ENCODE results near the gene WNT1. TPM values are rescaled to one million over a fixed set of nuclear protein-coding genes. Genes with fewer than 3 reads are reported as not detected.

The WNT1 gene
- total and polyA plus RNA-seq, 2 donors (not counting 3 experiments of a cell fraction or from before 2014, with no cell fraction given), result not detected

DNA sequence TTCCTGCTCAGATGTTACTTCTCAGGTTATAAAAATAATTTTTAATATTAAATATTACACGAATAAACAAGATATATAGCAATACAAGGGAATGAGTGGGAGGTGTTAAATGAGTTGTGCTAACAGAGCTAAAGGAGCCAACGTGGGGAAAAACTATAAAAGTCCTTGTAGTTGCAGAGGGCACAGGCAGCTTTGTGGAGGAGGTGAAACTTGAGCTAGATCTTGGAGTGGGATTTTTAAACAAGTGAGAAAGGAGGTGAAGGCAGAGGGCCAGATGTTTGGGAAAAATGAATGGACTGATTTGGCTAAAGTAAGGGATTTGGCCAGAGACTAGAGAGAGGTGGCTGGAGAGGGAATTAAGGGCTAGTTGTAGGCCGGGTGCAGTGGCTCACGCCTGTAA lies 47.6 kb upstream of the WNT1 start:
- H3K9ac ChIP-seq (replicated peaks; ENCODE audit: extremely low read depth, insufficient read depth, low read length), result no peak overlapping the region
- BruUV-seq (replicated peaks), result no TSS peak
- H2AFZ ChIP-seq (ENCODE audit: low read depth, low read length), result no peak overlapping the region
- H3K4me3 ChIP-seq (replicated peaks in 1 of 3; ENCODE audit: insufficient read depth in 1 of 3, low read depth in 1 of 3, low read length in 3 of 3), result no peak overlapping the region
- FAIRE-seq, result no peak
- POLR2A ChIA-PET, result no interaction called here
- no peaks in the 10 kb centered on the region for H3K27me3 ChIP-seq (ENCODE audit: control insufficient read depth in 2 of 2, insufficient read depth in 2 of 2, low read length in 2 of 2)
- H3K79me2 ChIP-seq (ENCODE audit: control insufficient read depth, insufficient read depth, low read length), result no peaks in the 10 kb centered on the region
- H3K36me3 ChIP-seq (ENCODE audit: control insufficient read depth in 2 of 2, extremely low read depth in 1 of 2, insufficient read depth in 2 of 2, low read length in 2 of 2), result peaks cover 5 to 22% of the 10 kb centered on the region in 2 experiments
- no peaks in the 10 kb centered on the region for H3K9me3 ChIP-seq (replicated peaks; ENCODE audit: control insufficient read depth, insufficient read depth, low read length)
- no peak for TF ChIP-seq JUN (IDR thresholded peaks at IDR 0.05; ENCODE audit: borderline replicate concordance, insufficient read depth, insufficient read length, low read depth)
- TF ChIP-seq, protein P1, sequence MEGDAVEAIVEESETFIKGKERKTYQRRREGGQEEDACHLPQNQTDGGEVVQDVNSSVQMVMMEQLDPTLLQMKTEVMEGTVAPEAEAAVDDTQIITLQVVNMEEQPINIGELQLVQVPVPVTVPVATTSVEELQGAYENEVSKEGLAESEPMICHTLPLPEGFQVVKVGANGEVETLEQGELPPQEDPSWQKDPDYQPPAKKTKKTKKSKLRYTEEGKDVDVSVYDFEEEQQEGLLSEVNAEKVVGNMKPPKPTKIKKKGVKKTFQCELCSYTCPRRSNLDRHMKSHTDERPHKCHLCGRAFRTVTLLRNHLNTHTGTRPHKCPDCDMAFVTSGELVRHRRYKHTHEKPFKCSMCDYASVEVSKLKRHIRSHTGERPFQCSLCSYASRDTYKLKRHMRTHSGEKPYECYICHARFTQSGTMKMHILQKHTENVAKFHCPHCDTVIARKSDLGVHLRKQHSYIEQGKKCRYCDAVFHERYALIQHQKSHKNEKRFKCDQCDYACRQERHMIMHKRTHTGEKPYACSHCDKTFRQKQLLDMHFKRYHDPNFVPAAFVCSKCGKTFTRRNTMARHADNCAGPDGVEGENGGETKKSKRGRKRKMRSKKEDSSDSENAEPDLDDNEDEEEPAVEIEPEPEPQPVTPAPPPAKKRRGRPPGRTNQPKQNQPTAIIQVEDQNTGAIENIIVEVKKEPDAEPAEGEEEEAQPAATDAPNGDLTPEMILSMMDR (IDR thresholded peaks at IDR 0.05; ENCODE audit: extremely low read depth in 1 of 2, insufficient read depth in 1 of 2, low read depth in 1 of 2, low read length in 2 of 2), result no peak
- TF ChIP-seq POLR2A (IDR thresholded peaks at IDR 0.05; ENCODE audit: low read depth, low read length), result no peak
- no peaks in the 10 kb centered on the region for H3K9me1 ChIP-seq (replicated peaks; ENCODE audit: control insufficient read depth, extremely low read depth, insufficient read depth, low read length)
- intact Hi-C loops (cut with micrococcal nuclease), result no loop called here
- no peak overlapping the region for H3K27ac ChIP-seq (ENCODE audit: insufficient read depth, low read depth, low read length)
- no peak for DNase-seq (ENCODE audit: low read depth, low spot score)
- dilution Hi-C loops (cut with MboI; ENCODE audit: extremely low pct_ligation_motif_present, low sequenced_read_pairs), result no loop called here
- no peak overlapping the region for H3K4me2 ChIP-seq (ENCODE audit: insufficient read depth, low read length)
- H4K20me1 ChIP-seq (replicated peaks; ENCODE audit: control insufficient read depth, extremely low read depth, insufficient read depth, low read length), result no peaks in the 10 kb centered on the region
- CTCF ChIA-PET, result interaction anchor here (0.8 to 2.3 kb wide), 5 partner anchors 24 to 77 kb away, joined by 3 to 11 read pairs (median 4); partner anchors contain the start of genes ARF3 and WNT1
- peaks cover 4% of the 10 kb centered on the region for H3K4me1 ChIP-seq (ENCODE audit: control insufficient read depth, extremely low read depth, insufficient read depth, low read length)

- H3K9me3 ChIP-seq (replicated peaks; ENCODE audit: control insufficient read depth, insufficient read depth, low read length), result no peaks in the 10 kb centered on the region
- H3K27ac ChIP-seq (ENCODE audit: insufficient read depth, low read depth, low read length), result no peak overlapping the region
- no peaks in the 10 kb centered on the region for H3K27me3 ChIP-seq (ENCODE audit: control insufficient read depth in 2 of 2, insufficient read depth in 2 of 2, low read length in 2 of 2)
- H3K9ac ChIP-seq (replicated peaks; ENCODE audit: extremely low read depth, insufficient read depth, low read length), result no peak overlapping the region
- intact Hi-C loops (cut with micrococcal nuclease), result no loop called here
- H2AFZ ChIP-seq (ENCODE audit: low read depth, low read length), result no peak overlapping the region
- no peaks in the 10 kb centered on the region for H3K9me1 ChIP-seq (replicated peaks; ENCODE audit: control insufficient read depth, extremely low read depth, insufficient read depth, low read length)
- DNase-seq (ENCODE audit: low read depth, low spot score) (no peak), FAIRE-seq (no peak)
- TF ChIP-seq, protein P1 (IDR thresholded peaks at IDR 0.05; ENCODE audit: extremely low read depth in 1 of 2, insufficient read depth in 1 of 2, low read depth in 1 of 2, low read length in 2 of 2), result no peak
- TF ChIP-seq MAX (IDR thresholded peaks at IDR 0.05; ENCODE audit: insufficient read depth, insufficient read length), result no peak
- TF ChIP-seq POLR2AphosphoS5 (IDR thresholded peaks at IDR 0.05; ENCODE audit: insufficient read depth, low read depth, low read length), result no peak
- TF ChIP-seq FOS (IDR thresholded peaks at IDR 0.05; ENCODE audit: borderline replicate concordance, insufficient read depth, low read length), result no peak
- TF ChIP-seq MYC (IDR thresholded peaks at IDR 0.05; ENCODE audit: low read depth, low read length), result no peak
- TF ChIP-seq POLR2A (IDR thresholded peaks at IDR 0.05; ENCODE audit: low read depth, low read length), result no peak
- no peak for TF ChIP-seq EZH2 (IDR thresholded peaks at IDR 0.05; ENCODE audit: borderline replicate concordance, low read depth, low read length, severe bottlenecking)
- TF ChIP-seq JUN (IDR thresholded peaks at IDR 0.05; ENCODE audit: borderline replicate concordance, insufficient read depth, insufficient read length, low read depth), result no peak
- TF ChIP-seq GATA2 (IDR thresholded peaks at IDR 0.05; ENCODE audit: insufficient read depth, insufficient read length, low read depth, low read length), result no peak
- no peak overlapping the region for H3K4me2 ChIP-seq (ENCODE audit: insufficient read depth, low read length)
- BruUV-seq (replicated peaks), result no TSS peak
- dilution Hi-C loops (cut with MboI; ENCODE audit: extremely low pct_ligation_motif_present, low sequenced_read_pairs), result no loop called here
- POLR2A ChIA-PET, result no interaction called here
- CTCF ChIA-PET, result interaction anchor here (1.5 to 8.7 kb wide), 2 partner anchors 45 to 80 kb away, joined by 4 to 92 read pairs; partner anchors contain the start of genes DDX23 and WNT1
- peaks cover 7% of the 10 kb centered on the region for H4K20me1 ChIP-seq (replicated peaks; ENCODE audit: control insufficient read depth, extremely low read depth, insufficient read depth, low read length)
- H3K79me2 ChIP-seq (ENCODE audit: control insufficient read depth, insufficient read depth, low read length), result no peaks in the 10 kb centered on the region
- peaks cover 12 to 35% of the 10 kb centered on the region in 2 experiments for H3K36me3 ChIP-seq (ENCODE audit: control insufficient read depth in 2 of 2, extremely low read depth in 1 of 2, insufficient read depth in 2 of 2, low read length in 2 of 2)
- no peak overlapping the region for H3K4me3 ChIP-seq (replicated peaks in 1 of 3; ENCODE audit: insufficient read depth in 1 of 3, low read depth in 1 of 3, low read length in 3 of 3)
- no peaks in the 10 kb centered on the region for H3K4me1 ChIP-seq (ENCODE audit: control insufficient read depth, extremely low read depth, insufficient read depth, low read length)
Observed at GRCh38 chr12:48932878-48933277, 45.2 kb upstream of the WNT1 start.

Measured in endothelial cell of umbilical vein (primary cell).